Ovary (tissue), 9 donors: ENCODE data around the gene FHAD1. TPM values are rescaled to one million over a fixed set of nuclear protein-coding genes. Genes with fewer than 3 reads are reported as not detected.
A peak's percentile ranks its signal among the peaks of the same experiment; 100 is the strongest.

ENCODE experiments used
- DNase-seq, 5 donors: peaks; one replicate each; pipeline ENCODE4 v3.0.0-alpha.2; 2019 to 2020
- H3K27ac ChIP-seq, 2 donors: fragments of 200-600 bp; one replicate each; pipeline versions ENCODE4 v1.5.1 to v1.8.0; 2019 to 2022
- H3K27me3 ChIP-seq: fragments of 200-600 bp; one replicate; pipeline ENCODE4 v1.8.0; 2022
- H3K36me3 ChIP-seq: fragments of 200-600 bp; sonication (generic); one replicate; pipeline ENCODE4 v1.5.1; 2019
- H3K4me1 ChIP-seq: one replicate; pipeline ENCODE4 v1.8.1; 2013; ENCODE audit warnings: mild to moderate bottlenecking, moderate library complexity; ENCODE audit not compliant: insufficient read depth
- H3K4me3 ChIP-seq: fragments of 200-600 bp; sonication (generic); one replicate; pipeline ENCODE4 v1.5.1; 2017
- H3K9me3 ChIP-seq, 2 donors: fragments of 200-600 bp in 1 of 2; sonication (generic) in 1 of 2; one replicate each; pipeline versions ENCODE4 v1.5.1 to v1.8.1; 2013 to 2019; ENCODE audit warnings: mild to moderate bottlenecking in 1 of 2, moderate library complexity in 1 of 2
- CTCF ChIP-seq, 3 donors: fragments of 450-650 bp in 2 of 3; fragments of 200-600 bp in 1 of 3; IDR thresholded peaks; one replicate each; pipeline versions ENCODE4 v1.5.1 to v1.8.0; 2016 to 2022; ENCODE audit warnings: antibody characterized with exemption in 3 of 3, mild to moderate bottlenecking in 1 of 3
- EP300 ChIP-seq: sonication (generic); formaldehyde crosslinking; IDR thresholded peaks from one replicate; pipeline ENCODE4 v1.6.1; 2017; ENCODE audit warnings: antibody characterized with exemption
- POLR2A ChIP-seq: fragments of 450-650 bp; IDR thresholded peaks from one replicate; pipeline ENCODE4 v1.6.1; 2017; ENCODE audit warnings: antibody characterized with exemption, mild to moderate bottlenecking, moderate library complexity
- WGBS, 3 donors: extraction: QIAGEN DNeasy Blood & Tissue Kit in 1 of 3; methylation state at CpG; one replicate each; pipeline versions ENCODE4 v1.1.5 to v1.1.7; 2013 to 2017; 5-methylcytosine and 5-hydroxymethylcytosine counted together
- intact Hi-C, 4 donors: fragments of 100-400 bp; cut with DNase I; formaldehyde crosslinking; loops; one replicate each; pipeline versions ENCODE4 v1.11.0 to v1.15.1; 2022 to 2023
- polyA plus RNA-seq, 2 donors: library from polyadenylated mRNA; stranded (reverse); fragments of 200-250 nt in 1 of 2; fragments of 350-450 nt in 1 of 2; fragmentation: Illumina TruSeq in 1 of 2; extraction: RNeasy Lipid Tissue Mini Kit (QIAGEN cat#74804) in 1 of 2; gene quantifications; one replicate each; pipeline ENCODE4 v1.2.3, GENCODE V29; 2013 to 2014
- total RNA-seq, 7 donors: library from RNA; depleted of rRNA in 2 of 7; stranded (reverse); fragments of >200 nt in 2 of 7; fragmentation: NEBNext Ultra II Directional in 3 of 7; extraction: Animal tissue kit (Norgen Biotek cat#: 25700) in 3 of 7; gene quantifications; one replicate each; pipeline versions ENCODE4 v1.1.0 to v1.2.4, GENCODE V29; 2016 to 2023
- donor health status: DM: no; HTN: no; CAD: no; lungs with moderate emphysema.
- donor health status: DM: no; HTN: no; CAD: no.
- donor health status: Bipolar disorder and iron deficiency.
- donor health status: DM: yes; HTN: yes; CAD: no.
- donor health status: DM: no; HTN: no; CAD: no.
- donor health status: DM: yes; HTN: yes; CAD: no.

FHAD1 gene
- total and polyA plus RNA-seq, 9 donors: 0.40 to 23.0 (median 1.4) TPM

DNA sequence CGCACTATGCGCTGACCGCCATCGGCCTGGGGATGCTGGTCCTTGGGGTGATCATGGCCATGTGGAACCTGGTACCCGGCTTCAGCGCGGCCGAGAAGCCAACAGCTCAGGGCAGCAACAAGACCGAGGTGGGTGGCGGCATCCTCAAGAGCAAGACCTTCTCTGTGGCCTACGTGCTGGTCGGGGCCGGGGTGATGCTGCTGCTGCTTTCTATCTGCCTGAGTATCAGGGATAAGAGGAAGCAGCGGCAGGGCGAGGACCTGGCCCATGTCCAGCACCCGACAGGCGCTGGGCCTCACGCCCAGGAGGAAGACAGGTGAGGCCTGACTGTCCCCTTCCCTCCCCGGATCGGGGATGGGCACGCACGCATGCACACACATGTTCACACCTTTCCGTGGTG, 31.9 kb upstream of the FHAD1 start:
- Histone ChIP-seq H3K27me3 (no peaks in the 10 kb centered on the region), H3K36me3 (no peaks in the 10 kb centered on the region), H3K4me1 (peaks cover 33% of the 10 kb centered on the region), H3K9me3 (no peaks in the 10 kb centered on the region), H3K27ac (peak overlapping the region; percentile 26 to 86), H3K4me3 (no peak overlapping the region)
- TF ChIP-seq CTCF (IDR thresholded peaks at IDR 0.05): no peak
- TF ChIP-seq EP300: no peak
- no peak for TF ChIP-seq POLR2A
- peak; percentile 27 to 66 (median 49) for DNase-seq
- WGBS, 3 donors: 39 to 54% (median 47%) methylated on average over 21 to 23 of the region's 23 CpGs
- intact Hi-C loops: no loop called here

DNA sequence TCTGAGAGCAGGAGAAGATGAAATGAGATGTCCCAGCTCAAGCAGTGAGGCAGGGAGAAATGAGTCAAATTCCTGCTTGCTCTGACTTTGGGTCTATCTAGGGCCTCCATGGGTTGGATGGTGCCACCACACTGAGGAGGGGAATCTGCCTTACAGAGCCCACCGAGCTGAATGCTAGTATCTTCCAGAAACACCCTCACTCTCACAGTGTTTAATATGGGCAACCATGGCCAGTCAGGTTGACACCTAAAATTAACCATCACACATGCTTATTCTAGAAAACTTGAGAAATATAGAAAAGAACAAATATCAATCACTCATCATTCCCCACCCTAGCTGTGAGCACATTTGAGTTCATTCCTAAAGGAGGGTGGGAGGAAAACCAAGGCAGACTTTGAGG, 29.4 kb upstream of the FHAD1 start:
- H3K4me1 ChIP-seq: peaks cover 23% of the 10 kb centered on the region
- TF ChIP-seq CTCF (IDR thresholded peaks at IDR 0.05) (no peak), POLR2A (no peak), EP300 (no peak)

GRCh38 chr1:15218287-15219279, 28.4 kb upstream of the FHAD1 start:
- peaks cover 19% of the 10 kb centered on the region for H3K4me1 ChIP-seq
- no peaks in the 10 kb centered on the region for H3K27me3 ChIP-seq
- 63 to 64% (median 63%) methylated on average over 6 of the region's 6 CpGs for WGBS, 3 donors
- intact Hi-C loops: no loop called here
- DNase-seq: peak in 1 of 5 donors; percentile 58
- no peaks in the 10 kb centered on the region for H3K36me3 ChIP-seq
- TF ChIP-seq EP300 (no peak), CTCF (IDR thresholded peaks at IDR 0.05) (no peak), POLR2A (no peak)
- H3K4me3 ChIP-seq: no peak overlapping the region
- H3K27ac ChIP-seq: no peak overlapping the region
- no peaks in the 10 kb centered on the region for H3K9me3 ChIP-seq

More for the DNA sequence above, 29.4 kb upstream of the FHAD1 start:
- Histone ChIP-seq H3K27me3 (no peaks in the 10 kb centered on the region), H3K9me3 (no peaks in the 10 kb centered on the region), H3K4me3 (no peak overlapping the region), H3K27ac (no peak overlapping the region), H3K36me3 (no peaks in the 10 kb centered on the region)
- WGBS, 3 donors: 85 to 98% (median 95%) methylated on average over 1 of the region's 1 CpG
- intact Hi-C loops: no loop called here
- DNase-seq: peak in 1 of 5 donors; percentile 3

DNA sequence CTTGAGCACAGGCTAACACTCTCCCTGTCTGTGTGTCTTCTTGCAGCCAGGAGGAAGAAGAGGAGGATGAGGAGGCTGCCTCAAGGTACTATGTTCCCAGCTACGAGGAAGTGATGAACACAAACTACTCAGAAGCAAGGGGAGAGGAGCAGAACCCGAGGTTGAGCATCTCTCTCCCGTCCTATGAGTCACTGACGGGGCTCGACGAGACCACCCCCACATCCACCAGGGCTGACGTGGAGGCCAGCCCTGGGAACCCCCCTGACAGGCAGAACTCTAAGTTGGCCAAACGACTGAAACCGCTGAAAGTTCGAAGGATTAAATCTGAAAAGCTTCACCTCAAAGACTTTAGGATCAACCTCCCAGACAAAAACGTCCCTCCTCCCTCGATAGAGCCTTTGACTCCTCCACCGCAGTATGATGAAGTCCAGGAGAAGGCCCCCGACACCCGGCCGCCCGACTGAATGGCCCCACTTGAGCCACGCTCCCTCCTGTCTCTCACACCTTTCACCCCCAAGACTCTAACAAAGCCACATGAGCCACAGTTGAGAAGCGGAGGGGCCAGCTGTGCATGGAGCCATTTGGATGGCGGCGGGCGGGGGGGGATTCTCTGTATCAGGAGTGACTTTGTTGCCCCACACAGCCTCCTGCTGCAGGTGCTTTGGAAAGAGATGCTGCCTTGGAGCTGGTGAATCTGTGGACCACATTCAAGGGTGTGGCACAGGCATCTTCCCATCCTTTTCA, 27.6 kb upstream of the FHAD1 start:
- Histone ChIP-seq H3K4me1 (peaks cover 12% of the 10 kb centered on the region), H3K27me3 (no peaks in the 10 kb centered on the region), H3K27ac (no peak overlapping the region), H3K9me3 (no peaks in the 10 kb centered on the region), H3K36me3 (no peaks in the 10 kb centered on the region), H3K4me3 (no peak overlapping the region)
- TF ChIP-seq POLR2A (no peak), CTCF (IDR thresholded peaks at IDR 0.05) (no peak), EP300 (no peak)
- intact Hi-C loops: no loop called here
- peak in 1 of 5 donors; percentile 28 for DNase-seq
- 78 to 90% (median 84%) methylated on average over 22 of the region's 22 CpGs for WGBS, 3 donors
